Measurements from ENCODE around the gene MAN1C1. TPM values are rescaled to one million over a fixed set of nuclear protein-coding genes. Genes with fewer than 3 reads are reported as not detected.

MAN1C1 gene
- total RNA-seq, 1 experiment from 2014 or later: 1.2 TPM

- Histone ChIP-seq H4K20me1 (ENCODE audit: insufficient read depth) (no peaks in the 10 kb centered on the region), H3K4me2 (ENCODE audit: low read length) (no peak overlapping the region), H3K4me1 (ENCODE audit: control insufficient read depth in 1 of 2, insufficient read depth in 2 of 2, low read length in 2 of 2) (peaks cover 0 to 8% of the 10 kb centered on the region in 2 experiments; a peak in 1 of 4 replicates), H3K36me3 (ENCODE audit: control insufficient read depth in 1 of 2, insufficient read depth in 2 of 2, low read length in 2 of 2) (no peaks in the 10 kb centered on the region), H3K9ac (ENCODE audit: low read length) (no peak overlapping the region), H2AFZ (ENCODE audit: low read depth, low read length, poor library complexity, severe bottlenecking) (no peak overlapping the region), H3K9me2 (ENCODE audit: insufficient read depth) (no peaks in the 10 kb centered on the region), H3K27ac (ENCODE audit: low read depth, low read length) (no peak overlapping the region), H3K27me3 (ENCODE audit: insufficient read depth, low read length) (no peaks in the 10 kb centered on the region), H3K79me2 (ENCODE audit: insufficient read depth, low read length) (no peaks in the 10 kb centered on the region), H3K9me3 (ENCODE audit: control insufficient read depth in 1 of 2, insufficient read depth in 1 of 2, low read depth in 1 of 2, low read length in 2 of 2) (no peaks in the 10 kb centered on the region), H3K4me3 (replicated peaks in 1 of 2; ENCODE audit: low read depth in 1 of 2, low read length in 2 of 2) (no peak overlapping the region)
- ChIA-PET RAD21 (ENCODE audit: low non-redundant PET in 1 of 2, low total read pairs in 2 of 2, uncharacterized antibody in 2 of 2, unreplicated experiment in 2 of 2) (no interaction called here), CTCF (no interaction called here), POLR2A (interaction anchor here (0.6 kb wide), 1 partner anchor 44 kb away, joined by 3 read pairs; no protein-coding TSS in a partner anchor)
- intact Hi-C loops (cut with micrococcal nuclease): no loop called here
- ATAC-seq: no peak
- TF ChIP-seq YY1 (IDR thresholded peaks at IDR 0.05; ENCODE audit: extremely low read depth, insufficient replicate concordance, low read depth, low read length) (no peak), RAD21 (IDR thresholded peaks at IDR 0.05; ENCODE audit: low read depth) (no peak), EZH2 (IDR thresholded peaks at IDR 0.05) (no peak), ELF1 (IDR thresholded peaks at IDR 0.05; ENCODE audit: borderline replicate concordance, low read depth) (no peak), POLR2AphosphoS5 (IDR thresholded peaks at IDR 0.05; ENCODE audit: low read depth, low read length) (no peak), TCF7L2 (IDR thresholded peaks at IDR 0.05; ENCODE audit: borderline replicate concordance, extremely low read depth, insufficient read depth, insufficient read length) (no peak), MAX (IDR thresholded peaks at IDR 0.05) (no peak), JUND (IDR thresholded peaks at IDR 0.05) (no peak), EZH2phosphoT487 (IDR thresholded peaks at IDR 0.05; ENCODE audit: borderline replicate concordance) (no peak), SP1 (IDR thresholded peaks at IDR 0.05; ENCODE audit: low read depth) (no peak)
- TF ChIP-seq, protein P1, sequence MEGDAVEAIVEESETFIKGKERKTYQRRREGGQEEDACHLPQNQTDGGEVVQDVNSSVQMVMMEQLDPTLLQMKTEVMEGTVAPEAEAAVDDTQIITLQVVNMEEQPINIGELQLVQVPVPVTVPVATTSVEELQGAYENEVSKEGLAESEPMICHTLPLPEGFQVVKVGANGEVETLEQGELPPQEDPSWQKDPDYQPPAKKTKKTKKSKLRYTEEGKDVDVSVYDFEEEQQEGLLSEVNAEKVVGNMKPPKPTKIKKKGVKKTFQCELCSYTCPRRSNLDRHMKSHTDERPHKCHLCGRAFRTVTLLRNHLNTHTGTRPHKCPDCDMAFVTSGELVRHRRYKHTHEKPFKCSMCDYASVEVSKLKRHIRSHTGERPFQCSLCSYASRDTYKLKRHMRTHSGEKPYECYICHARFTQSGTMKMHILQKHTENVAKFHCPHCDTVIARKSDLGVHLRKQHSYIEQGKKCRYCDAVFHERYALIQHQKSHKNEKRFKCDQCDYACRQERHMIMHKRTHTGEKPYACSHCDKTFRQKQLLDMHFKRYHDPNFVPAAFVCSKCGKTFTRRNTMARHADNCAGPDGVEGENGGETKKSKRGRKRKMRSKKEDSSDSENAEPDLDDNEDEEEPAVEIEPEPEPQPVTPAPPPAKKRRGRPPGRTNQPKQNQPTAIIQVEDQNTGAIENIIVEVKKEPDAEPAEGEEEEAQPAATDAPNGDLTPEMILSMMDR (IDR thresholded peaks at IDR 0.05 in 2 of 3, conservative IDR thresholded peaks at IDR 0.05 in 1 of 3; ENCODE audit: borderline replicate concordance in 1 of 3, insufficient read depth in 1 of 3, low read depth in 2 of 3, low read length in 2 of 3): no peak
- TF ChIP-seq, protein P2, sequence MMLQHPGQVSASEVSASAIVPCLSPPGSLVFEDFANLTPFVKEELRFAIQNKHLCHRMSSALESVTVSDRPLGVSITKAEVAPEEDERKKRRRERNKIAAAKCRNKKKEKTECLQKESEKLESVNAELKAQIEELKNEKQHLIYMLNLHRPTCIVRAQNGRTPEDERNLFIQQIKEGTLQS (IDR thresholded peaks at IDR 0.05): no peak
- TF ChIP-seq, protein P3, sequence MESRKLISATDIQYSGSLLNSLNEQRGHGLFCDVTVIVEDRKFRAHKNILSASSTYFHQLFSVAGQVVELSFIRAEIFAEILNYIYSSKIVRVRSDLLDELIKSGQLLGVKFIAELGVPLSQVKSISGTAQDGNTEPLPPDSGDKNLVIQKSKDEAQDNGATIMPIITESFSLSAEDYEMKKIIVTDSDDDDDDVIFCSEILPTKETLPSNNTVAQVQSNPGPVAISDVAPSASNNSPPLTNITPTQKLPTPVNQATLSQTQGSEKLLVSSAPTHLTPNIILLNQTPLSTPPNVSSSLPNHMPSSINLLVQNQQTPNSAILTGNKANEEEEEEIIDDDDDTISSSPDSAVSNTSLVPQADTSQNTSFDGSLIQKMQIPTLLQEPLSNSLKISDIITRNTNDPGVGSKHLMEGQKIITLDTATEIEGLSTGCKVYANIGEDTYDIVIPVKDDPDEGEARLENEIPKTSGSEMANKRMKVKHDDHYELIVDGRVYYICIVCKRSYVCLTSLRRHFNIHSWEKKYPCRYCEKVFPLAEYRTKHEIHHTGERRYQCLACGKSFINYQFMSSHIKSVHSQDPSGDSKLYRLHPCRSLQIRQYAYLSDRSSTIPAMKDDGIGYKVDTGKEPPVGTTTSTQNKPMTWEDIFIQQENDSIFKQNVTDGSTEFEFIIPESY (IDR thresholded peaks at IDR 0.05; ENCODE audit: extremely low read depth, insufficient replicate concordance, low read length): no peak
- no peak for DNase-seq (ENCODE audit: low read depth, low spot score)
- BruUV-seq (replicated peaks): no TSS peak
Observed at GRCh38 chr1:25579292-25580252, 37.0 kb upstream of the MAN1C1 start.

All from HCT116 (cell line).